ENCODE results near the gene TOP1.

Gene TOP1

DNA sequence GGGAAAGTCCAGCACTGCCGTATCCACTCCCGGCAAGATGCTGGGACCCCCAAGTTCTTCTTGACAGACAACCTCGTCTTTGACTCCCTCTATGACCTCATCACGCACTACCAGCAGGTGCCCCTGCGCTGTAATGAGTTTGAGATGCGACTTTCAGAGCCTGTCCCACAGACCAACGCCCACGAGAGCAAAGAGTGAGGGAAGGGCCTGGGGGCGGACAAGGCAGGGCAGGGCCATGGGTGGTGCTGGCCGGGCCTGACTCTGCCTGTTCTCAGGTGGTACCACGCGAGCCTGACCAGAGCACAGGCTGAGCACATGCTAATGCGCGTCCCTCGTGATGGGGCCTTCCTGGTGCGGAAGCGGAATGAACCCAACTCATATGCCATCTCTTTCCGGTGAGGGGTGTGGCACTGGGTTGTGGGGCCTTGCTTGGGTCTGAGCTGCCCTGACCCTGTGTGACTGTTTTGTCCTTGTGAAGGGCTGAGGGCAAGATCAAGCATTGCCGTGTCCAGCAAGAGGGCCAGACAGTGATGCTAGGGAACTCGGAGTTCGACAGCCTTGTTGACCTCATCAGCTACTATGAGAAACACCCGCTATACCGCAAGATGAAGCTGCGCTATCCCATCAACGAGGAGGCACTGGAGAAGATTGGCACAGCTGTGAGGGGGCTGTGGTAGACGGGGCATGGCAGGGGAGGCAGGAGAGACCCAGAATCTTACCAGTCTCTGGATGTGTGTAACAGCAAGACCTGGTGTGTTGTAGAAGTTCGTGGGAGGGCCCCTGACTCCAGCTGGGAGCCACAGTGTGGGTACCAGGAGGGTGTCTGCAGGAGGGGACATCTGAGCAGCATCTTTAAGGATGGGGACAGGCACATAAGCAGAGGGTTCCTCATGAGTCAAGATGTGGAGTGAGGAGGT, 137.8 kb downstream of the TOP1 start:
- no peaks in the 10 kb centered on the region for H3K4me1 ChIP-seq (ENCODE audit: control insufficient read depth, insufficient read depth, low read length)
- H3K36me3 ChIP-seq (ENCODE audit: control insufficient read depth in 2 of 2, insufficient read depth in 1 of 2, low read length in 2 of 2), result peaks cover 4 to 96% of the 10 kb centered on the region in 2 experiments; a peak in 2 of 3 replicates
- CTCF ChIA-PET, result interaction anchor here (0.6 to 0.7 kb wide), 2 partner anchors 160 to 174 kb away, joined by 3 to 4 read pairs; partner anchors contain the start of gene LPIN3
- H3K27ac ChIP-seq (ENCODE audit: extremely low read depth, low read depth, low read length), result no peak overlapping the region
- H3K9me3 ChIP-seq (ENCODE audit: control insufficient read depth, insufficient read depth, low read depth, low read length), result no peaks in the 10 kb centered on the region
- POLR2A ChIA-PET, result no interaction called here
- no peak overlapping the region for H3K4me3 ChIP-seq (ENCODE audit: low read depth, low read length)
- TF ChIP-seq EGR2 (tag by site-specific recombination; IDR thresholded peaks at IDR 0.05; ENCODE audit: low read depth) (0 out of 2 replicates have a peak, but pooled peaks have one; percentile 9), ZNF626 (tag by site-specific recombination; IDR thresholded peaks at IDR 0.05) (no peak), ZBTB8A (tag by site-specific recombination; IDR thresholded peaks at IDR 0.05) (no peak), ZNF561 (tag by site-specific recombination; IDR thresholded peaks at IDR 0.05; ENCODE audit: borderline replicate concordance) (no peak)

DNA sequence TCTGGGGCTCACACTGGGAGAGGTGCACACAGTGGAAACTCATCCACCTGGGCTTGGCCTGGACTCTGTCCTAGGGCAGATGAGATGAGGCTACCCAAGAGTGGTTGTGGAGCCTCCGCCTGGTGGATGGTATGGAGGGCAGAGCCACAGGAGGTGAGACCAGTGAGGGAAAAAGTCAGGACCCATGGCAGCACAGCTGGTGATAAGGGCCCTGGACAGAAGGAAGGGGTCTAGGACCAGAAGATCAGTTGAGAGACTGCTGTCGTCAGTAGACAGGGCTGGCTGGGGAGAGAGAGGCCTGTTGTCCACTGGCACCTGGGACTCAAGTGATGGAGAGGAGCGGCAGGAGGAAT, 138.5 kb downstream of the TOP1 start:
- Histone ChIP-seq H3K9me3 (ENCODE audit: control insufficient read depth, insufficient read depth, low read depth, low read length) (no peaks in the 10 kb centered on the region), H3K4me3 (ENCODE audit: low read depth, low read length) (no peak overlapping the region), H3K27ac (ENCODE audit: extremely low read depth, low read depth, low read length) (no peak overlapping the region), H3K36me3 (ENCODE audit: control insufficient read depth in 2 of 2, insufficient read depth in 1 of 2, low read length in 2 of 2) (peaks cover 3 to 98% of the 10 kb centered on the region in 2 experiments; a peak in 2 of 3 replicates), H3K4me1 (ENCODE audit: control insufficient read depth, insufficient read depth, low read length) (no peaks in the 10 kb centered on the region)
- TF ChIP-seq KLF16 (tag by site-specific recombination; IDR thresholded peaks at IDR 0.05), result no peak
- no peak for TF ChIP-seq ZNF600 (tag by site-specific recombination; IDR thresholded peaks at IDR 0.05)
- CTCF ChIA-PET, result interaction anchor here (0.9 kb wide), 1 partner anchor 174 kb away, joined by 3 read pairs; the partner anchor contains the start of gene LPIN3
- POLR2A ChIA-PET, result no interaction called here

DNA sequence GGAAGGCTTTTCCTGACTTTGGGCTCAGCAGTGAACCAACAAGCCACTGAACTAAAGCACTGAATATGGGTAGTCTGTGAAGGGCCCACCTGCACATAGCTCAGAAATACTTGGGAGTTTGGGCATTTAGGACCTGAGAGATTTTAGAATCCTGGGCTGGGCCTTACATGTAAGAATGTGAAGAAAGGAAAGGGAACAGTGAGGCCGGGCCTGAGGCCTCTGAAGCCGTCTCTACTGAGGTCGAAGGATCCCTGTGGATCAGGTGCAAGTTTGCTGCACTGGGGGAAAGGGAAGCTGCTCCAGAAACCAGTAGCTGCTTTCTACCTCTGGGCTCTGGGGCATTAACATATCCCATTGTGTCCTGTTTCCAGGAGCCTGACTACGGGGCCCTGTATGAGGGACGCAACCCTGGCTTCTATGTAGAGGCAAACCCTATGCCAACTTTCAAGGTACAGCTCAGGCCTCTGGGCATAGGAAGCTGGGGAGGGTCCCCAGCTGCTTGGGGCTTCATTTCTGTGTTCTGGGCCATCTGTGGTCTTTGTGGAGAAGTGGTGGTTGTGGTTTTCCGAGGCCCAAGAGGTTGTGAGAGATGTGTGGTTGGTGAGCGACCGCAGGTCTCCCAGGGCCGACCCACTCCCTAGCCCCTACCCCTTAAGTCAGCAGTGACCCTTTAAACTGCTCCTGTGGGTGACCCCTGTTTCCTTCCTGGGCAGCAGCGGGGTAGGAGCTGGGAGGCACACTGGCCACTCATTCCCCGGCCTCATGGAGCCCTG, 139.0 kb downstream of the TOP1 start:
- CTCF ChIA-PET, result interaction anchor here (0.9 kb wide), 1 partner anchor 173 kb away, joined by 3 read pairs; the partner anchor contains the start of gene LPIN3
- Histone ChIP-seq H3K4me3 (ENCODE audit: low read depth, low read length) (no peak overlapping the region), H3K4me1 (ENCODE audit: control insufficient read depth, insufficient read depth, low read length) (no peaks in the 10 kb centered on the region), H3K36me3 (ENCODE audit: control insufficient read depth in 2 of 2, insufficient read depth in 1 of 2, low read length in 2 of 2) (peaks cover 0 to 98% of the 10 kb centered on the region in 2 experiments; a peak in 2 of 3 replicates), H3K27ac (ENCODE audit: extremely low read depth, low read depth, low read length) (no peak overlapping the region), H3K9me3 (ENCODE audit: control insufficient read depth, insufficient read depth, low read depth, low read length) (no peaks in the 10 kb centered on the region)
- TF ChIP-seq ZNF311 (tag by site-specific recombination; IDR thresholded peaks at IDR 0.05; ENCODE audit: borderline replicate concordance) (no peak), ZNF548 (tag by site-specific recombination; IDR thresholded peaks at IDR 0.05) (no peak), ZNF610 (tag by site-specific recombination; IDR thresholded peaks at IDR 0.05; ENCODE audit: borderline replicate concordance) (no peak), ZNF169 (tag by site-specific recombination; IDR thresholded peaks at IDR 0.05) (no peak), ZFP41 (tag by site-specific recombination; IDR thresholded peaks at IDR 0.05; ENCODE audit: borderline replicate concordance) (no peak), ZNF76 (tag by site-specific recombination; IDR thresholded peaks at IDR 0.05; ENCODE audit: borderline replicate concordance, low read depth) (no peak), ZNF175 (tag by site-specific recombination; IDR thresholded peaks at IDR 0.05) (no peak)
- TF ChIP-seq, protein P1, sequence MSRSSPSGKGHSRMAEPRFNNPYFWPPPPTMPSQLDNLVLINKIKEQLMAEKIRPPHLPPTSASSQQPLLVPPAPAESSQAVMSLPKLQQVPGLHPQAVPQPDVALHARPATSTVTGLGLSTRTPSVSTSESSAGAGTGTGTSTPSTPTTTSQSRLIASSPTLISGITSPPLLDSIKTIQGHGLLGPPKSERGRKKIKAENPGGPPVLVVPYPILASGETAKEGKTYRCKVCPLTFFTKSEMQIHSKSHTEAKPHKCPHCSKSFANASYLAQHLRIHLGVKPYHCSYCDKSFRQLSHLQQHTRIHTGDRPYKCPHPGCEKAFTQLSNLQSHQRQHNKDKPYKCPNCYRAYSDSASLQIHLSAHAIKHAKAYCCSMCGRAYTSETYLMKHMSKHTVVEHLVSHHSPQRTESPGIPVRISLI (tag by site-specific recombination; IDR thresholded peaks at IDR 0.05), result no peak
- TF ChIP-seq, protein P2, sequence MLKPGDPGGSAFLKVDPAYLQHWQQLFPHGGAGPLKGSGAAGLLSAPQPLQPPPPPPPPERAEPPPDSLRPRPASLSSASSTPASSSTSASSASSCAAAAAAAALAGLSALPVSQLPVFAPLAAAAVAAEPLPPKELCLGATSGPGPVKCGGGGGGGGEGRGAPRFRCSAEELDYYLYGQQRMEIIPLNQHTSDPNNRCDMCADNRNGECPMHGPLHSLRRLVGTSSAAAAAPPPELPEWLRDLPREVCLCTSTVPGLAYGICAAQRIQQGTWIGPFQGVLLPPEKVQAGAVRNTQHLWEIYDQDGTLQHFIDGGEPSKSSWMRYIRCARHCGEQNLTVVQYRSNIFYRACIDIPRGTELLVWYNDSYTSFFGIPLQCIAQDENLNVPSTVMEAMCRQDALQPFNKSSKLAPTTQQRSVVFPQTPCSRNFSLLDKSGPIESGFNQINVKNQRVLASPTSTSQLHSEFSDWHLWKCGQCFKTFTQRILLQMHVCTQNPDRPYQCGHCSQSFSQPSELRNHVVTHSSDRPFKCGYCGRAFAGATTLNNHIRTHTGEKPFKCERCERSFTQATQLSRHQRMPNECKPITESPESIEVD (tag by site-specific recombination; IDR thresholded peaks at IDR 0.05), result no peak
- TF ChIP-seq, protein P3, sequence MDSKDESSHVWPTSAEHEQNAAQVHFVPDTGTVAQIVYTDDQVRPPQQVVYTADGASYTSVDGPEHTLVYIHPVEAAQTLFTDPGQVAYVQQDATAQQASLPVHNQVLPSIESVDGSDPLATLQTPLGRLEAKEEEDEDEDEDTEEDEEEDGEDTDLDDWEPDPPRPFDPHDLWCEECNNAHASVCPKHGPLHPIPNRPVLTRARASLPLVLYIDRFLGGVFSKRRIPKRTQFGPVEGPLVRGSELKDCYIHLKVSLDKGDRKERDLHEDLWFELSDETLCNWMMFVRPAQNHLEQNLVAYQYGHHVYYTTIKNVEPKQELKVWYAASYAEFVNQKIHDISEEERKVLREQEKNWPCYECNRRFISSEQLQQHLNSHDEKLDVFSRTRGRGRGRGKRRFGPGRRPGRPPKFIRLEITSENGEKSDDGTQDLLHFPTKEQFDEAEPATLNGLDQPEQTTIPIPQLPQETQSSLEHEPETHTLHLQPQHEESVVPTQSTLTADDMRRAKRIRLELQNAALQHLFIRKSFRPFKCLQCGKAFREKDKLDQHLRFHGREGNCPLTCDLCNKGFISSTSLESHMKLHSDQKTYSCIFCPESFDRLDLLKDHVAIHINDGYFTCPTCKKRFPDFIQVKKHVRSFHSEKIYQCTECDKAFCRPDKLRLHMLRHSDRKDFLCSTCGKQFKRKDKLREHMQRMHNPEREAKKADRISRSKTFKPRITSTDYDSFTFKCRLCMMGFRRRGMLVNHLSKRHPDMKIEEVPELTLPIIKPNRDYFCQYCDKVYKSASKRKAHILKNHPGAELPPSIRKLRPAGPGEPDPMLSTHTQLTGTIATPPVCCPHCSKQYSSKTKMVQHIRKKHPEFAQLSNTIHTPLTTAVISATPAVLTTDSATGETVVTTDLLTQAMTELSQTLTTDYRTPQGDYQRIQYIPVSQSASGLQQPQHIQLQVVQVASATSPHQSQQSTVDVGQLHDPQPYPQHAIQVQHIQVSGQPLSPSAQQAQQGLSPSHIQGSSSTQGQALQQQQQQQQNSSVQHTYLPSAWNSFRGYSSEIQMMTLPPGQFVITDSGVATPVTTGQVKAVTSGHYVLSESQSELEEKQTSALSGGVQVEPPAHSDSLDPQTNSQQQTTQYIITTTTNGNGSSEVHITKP (tag by site-specific recombination; IDR thresholded peaks at IDR 0.05), result no peak
- TF ChIP-seq, protein P4, sequence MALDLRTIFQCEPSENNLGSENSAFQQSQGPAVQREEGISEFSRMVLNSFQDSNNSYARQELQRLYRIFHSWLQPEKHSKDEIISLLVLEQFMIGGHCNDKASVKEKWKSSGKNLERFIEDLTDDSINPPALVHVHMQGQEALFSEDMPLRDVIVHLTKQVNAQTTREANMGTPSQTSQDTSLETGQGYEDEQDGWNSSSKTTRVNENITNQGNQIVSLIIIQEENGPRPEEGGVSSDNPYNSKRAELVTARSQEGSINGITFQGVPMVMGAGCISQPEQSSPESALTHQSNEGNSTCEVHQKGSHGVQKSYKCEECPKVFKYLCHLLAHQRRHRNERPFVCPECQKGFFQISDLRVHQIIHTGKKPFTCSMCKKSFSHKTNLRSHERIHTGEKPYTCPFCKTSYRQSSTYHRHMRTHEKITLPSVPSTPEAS (tag by site-specific recombination; IDR thresholded peaks at IDR 0.05), result no peak
- TF ChIP-seq, protein P5, sequence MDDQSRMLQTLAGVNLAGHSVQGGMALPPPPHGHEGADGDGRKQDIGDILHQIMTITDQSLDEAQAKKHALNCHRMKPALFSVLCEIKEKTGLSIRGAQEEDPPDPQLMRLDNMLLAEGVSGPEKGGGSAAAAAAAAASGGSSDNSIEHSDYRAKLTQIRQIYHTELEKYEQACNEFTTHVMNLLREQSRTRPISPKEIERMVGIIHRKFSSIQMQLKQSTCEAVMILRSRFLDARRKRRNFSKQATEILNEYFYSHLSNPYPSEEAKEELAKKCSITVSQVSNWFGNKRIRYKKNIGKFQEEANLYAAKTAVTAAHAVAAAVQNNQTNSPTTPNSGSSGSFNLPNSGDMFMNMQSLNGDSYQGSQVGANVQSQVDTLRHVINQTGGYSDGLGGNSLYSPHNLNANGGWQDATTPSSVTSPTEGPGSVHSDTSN (CRISPR knock-in tag; IDR thresholded peaks at IDR 0.05), result no peak
- POLR2A ChIA-PET, result no interaction called here

Data from HEK293 (cell line).